PC-9 (cell line): ENCODE data around the gene SAA1. TPM values are rescaled to one million over a fixed set of nuclear protein-coding genes. Genes with fewer than 3 reads are reported as not detected.

Experiments used
- BruUV-seq: library from RNA; stranded (reverse); fragments of 400-500 nt; replicated peaks from 2 replicates; lab custom pipeline; 2021; lab: Mats Ljungman, UMichigan
- CTCF ChIA-PET: fragments of 300-600 bp; sonication (Branson Sonifier 250); formaldehyde crosslinking; loops from one replicate; lab custom pipeline; 2022; ENCODE audit warnings: antibody characterized with exemption; lab: Charles Lee
- POLR2A ChIA-PET: fragments of 300-600 bp; sonication (Branson Sonifier 250); formaldehyde crosslinking; loops from one replicate; lab custom pipeline; 2022; ENCODE audit warnings: antibody characterized with exemption; ENCODE audit not compliant: unreplicated experiment; lab: Charles Lee
- DNase-seq, 2 experiments: peaks; one replicate each; pipeline versions ENCODE4 v3.0.0 to v3.0.0-alpha.2; 2015 to 2022; ENCODE audit warnings: mixed read lengths in 1 of 2
- H2AFZ ChIP-seq: fragments of 200-600 bp; sonication (generic); 2 replicates; pipeline ENCODE4 v1.8.1; 2017; ENCODE audit warnings: antibody characterized with exemption
- H3F3A ChIP-seq: fragments of 200-600 bp; sonication (generic); 2 replicates; pipeline ENCODE4 v1.8.1; 2017; ENCODE audit warnings: antibody characterized with exemption, mild to moderate bottlenecking, low read depth; ENCODE audit not compliant: insufficient read depth
- H3K27ac ChIP-seq: fragments of 200-600 bp; sonication (generic); 2 replicates; pipeline ENCODE4 v1.6.1; 2016; ENCODE audit warnings: mixed run types
- H3K27me3 ChIP-seq: fragments of 200-600 bp; sonication (generic); 2 replicates; pipeline ENCODE4 v1.6.1; 2016; ENCODE audit warnings: low read depth, mixed run types; ENCODE audit not compliant: insufficient read depth
- H3K36me3 ChIP-seq: fragments of 200-600 bp; sonication (generic); 2 replicates; pipeline ENCODE4 v1.6.1; 2016; ENCODE audit warnings: low read depth, mixed run types
- H3K4me1 ChIP-seq: fragments of 200-600 bp; sonication (generic); replicated peaks from 2 replicates; pipeline ENCODE4 v1.6.1; 2016; ENCODE audit warnings: mixed run types; ENCODE audit not compliant: insufficient read depth
- H3K4me2 ChIP-seq: fragments of 200-600 bp; sonication (generic); 2 replicates; pipeline ENCODE4 v1.6.1; 2017; ENCODE audit warnings: mixed run types
- H3K4me3 ChIP-seq: fragments of 200-600 bp; sonication (generic); 2 replicates; pipeline ENCODE4 v1.6.1; 2016; ENCODE audit warnings: mixed run types
- H3K79me2 ChIP-seq: fragments of 200-600 bp; sonication (generic); 2 replicates; pipeline ENCODE4 v1.6.1; 2017; ENCODE audit warnings: low read depth, mixed run types
- H3K9me2 ChIP-seq: fragments of 200-600 bp; sonication (generic); 2 replicates; pipeline ENCODE4 v1.8.1; 2017; ENCODE audit warnings: mild to moderate bottlenecking; ENCODE audit not compliant: insufficient read depth
- H3K9me3 ChIP-seq: fragments of 200-600 bp; sonication (generic); 2 replicates; pipeline ENCODE4 v1.8.1; 2016; ENCODE audit warnings: low read depth; ENCODE audit not compliant: insufficient read depth
- H4K20me1 ChIP-seq: fragments of 200-600 bp; sonication (generic); 2 replicates; pipeline ENCODE4 v1.8.1; 2017; ENCODE audit not compliant: insufficient read depth
- EZH2 ChIP-seq: fragments of 200-600 bp; sonication (generic); IDR thresholded peaks from 2 replicates; pipeline ENCODE4 v1.8.0; 2017; ENCODE audit warnings: antibody characterized with exemption, low read depth
- intact Hi-C: fragments of 100-400 bp; cut with micrococcal nuclease; formaldehyde crosslinking; loops from one replicate; pipeline ENCODE4 v1.10.0; 2022; ENCODE audit not compliant: unreplicated experiment
- total RNA-seq: library from RNA; stranded (reverse); gene quantifications from 2 replicates; pipeline ENCODE4 v1.2.3, GENCODE V29; 2021
- TF ChIP-seq, protein P1 (sequence below): fragments of 200-600 bp; sonication (generic); conservative IDR thresholded peaks from 2 replicates; pipeline ENCODE4 v1.6.1; 2017; ENCODE audit warnings: mixed run types, antibody characterized with exemption, mild to moderate bottlenecking, moderate library complexity

Gene SAA1
- total RNA-seq, 1 experiment from 2014 or later: not detected

DNA sequence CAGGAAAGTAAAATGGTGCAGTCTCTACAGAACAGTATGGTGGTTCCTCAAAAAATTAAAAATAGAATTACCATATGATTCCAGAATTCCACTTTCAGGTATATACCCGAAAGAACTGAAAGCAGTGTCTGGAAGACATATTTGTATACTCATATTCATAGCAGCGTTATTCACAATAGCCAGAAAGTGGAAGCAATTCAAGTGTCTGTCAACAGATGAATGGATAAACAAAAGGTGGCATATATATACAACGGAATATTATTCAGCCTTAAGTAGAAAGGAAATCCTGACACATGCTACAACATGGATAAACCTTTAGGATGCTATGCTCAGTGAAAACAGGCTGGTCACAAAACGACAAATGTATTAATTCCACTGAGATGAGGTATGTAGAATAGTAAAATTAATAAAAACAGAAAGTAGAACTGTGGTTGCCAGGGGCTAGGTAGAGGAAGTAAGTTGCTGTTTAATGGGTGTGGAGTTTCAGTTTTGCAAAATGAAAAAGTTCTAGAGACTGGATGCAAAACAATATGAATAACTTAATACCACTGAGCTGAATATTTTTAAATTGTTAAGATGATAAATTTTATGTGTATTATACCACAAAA is 14.5 kb downstream of the SAA1 start:
- no peaks in the 10 kb centered on the region for H3K4me1 ChIP-seq
- intact Hi-C loops: no loop called here
- H3K9me3 ChIP-seq: no peaks in the 10 kb centered on the region
- no peak for TF ChIP-seq EZH2
- TF ChIP-seq, protein P1, sequence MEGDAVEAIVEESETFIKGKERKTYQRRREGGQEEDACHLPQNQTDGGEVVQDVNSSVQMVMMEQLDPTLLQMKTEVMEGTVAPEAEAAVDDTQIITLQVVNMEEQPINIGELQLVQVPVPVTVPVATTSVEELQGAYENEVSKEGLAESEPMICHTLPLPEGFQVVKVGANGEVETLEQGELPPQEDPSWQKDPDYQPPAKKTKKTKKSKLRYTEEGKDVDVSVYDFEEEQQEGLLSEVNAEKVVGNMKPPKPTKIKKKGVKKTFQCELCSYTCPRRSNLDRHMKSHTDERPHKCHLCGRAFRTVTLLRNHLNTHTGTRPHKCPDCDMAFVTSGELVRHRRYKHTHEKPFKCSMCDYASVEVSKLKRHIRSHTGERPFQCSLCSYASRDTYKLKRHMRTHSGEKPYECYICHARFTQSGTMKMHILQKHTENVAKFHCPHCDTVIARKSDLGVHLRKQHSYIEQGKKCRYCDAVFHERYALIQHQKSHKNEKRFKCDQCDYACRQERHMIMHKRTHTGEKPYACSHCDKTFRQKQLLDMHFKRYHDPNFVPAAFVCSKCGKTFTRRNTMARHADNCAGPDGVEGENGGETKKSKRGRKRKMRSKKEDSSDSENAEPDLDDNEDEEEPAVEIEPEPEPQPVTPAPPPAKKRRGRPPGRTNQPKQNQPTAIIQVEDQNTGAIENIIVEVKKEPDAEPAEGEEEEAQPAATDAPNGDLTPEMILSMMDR: no peak
- H3K4me3 ChIP-seq: no peak overlapping the region
- H3K36me3 ChIP-seq: peaks cover 28% of the 10 kb centered on the region; the same call in 1 of the 2 replicates
- H4K20me1 ChIP-seq: no peaks in the 10 kb centered on the region
- POLR2A ChIA-PET: interaction anchor here (0.7 kb wide), 1 partner anchor 55 kb away, joined by 4 read pairs; no protein-coding TSS in a partner anchor
- no peak overlapping the region for H2AFZ ChIP-seq
- no peak for DNase-seq
- CTCF ChIA-PET: interaction anchor here (0.8 kb wide), 1 partner anchor 24 kb away, joined by 5 read pairs; no protein-coding TSS in a partner anchor
- no peak overlapping the region for H3K4me2 ChIP-seq
- no TSS peak for BruUV-seq
- no peak overlapping the region for H3K27ac ChIP-seq
- H3K27me3 ChIP-seq: no peaks in the 10 kb centered on the region
- H3K9me2 ChIP-seq: no peaks in the 10 kb centered on the region
- peaks cover 10% of the 10 kb centered on the region for H3F3A ChIP-seq
- H3K79me2 ChIP-seq: no peaks in the 10 kb centered on the region

DNA sequence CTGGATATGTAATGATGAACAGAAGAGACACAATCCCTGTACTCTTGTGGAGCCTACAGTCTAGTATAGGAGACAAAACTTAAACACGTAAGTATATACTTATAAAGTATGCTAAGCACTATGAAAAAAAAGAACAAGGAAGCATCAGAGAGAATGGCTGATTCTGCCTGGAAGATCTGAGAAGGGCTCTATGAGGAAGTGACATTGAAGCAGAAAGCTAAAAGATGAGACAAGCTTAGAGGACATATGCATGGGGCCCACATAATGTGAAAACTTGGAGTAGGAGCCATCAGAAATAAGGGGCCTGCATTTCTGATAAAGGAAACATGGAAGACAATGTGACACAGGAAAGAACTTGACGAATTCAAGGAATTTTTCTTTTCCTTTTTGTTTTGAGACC is 16.6 kb downstream of the SAA1 start:
- ChIA-PET CTCF (interaction anchor here (0.6 kb wide), 1 partner anchor 280 kb away, joined by 6 read pairs; no protein-coding TSS in a partner anchor), POLR2A (no interaction called here)
- Histone ChIP-seq H3K4me3 (no peak overlapping the region), H3K9me3 (no peaks in the 10 kb centered on the region), H3K9me2 (no peaks in the 10 kb centered on the region), H3K36me3 (peaks cover 35% of the 10 kb centered on the region), H3K79me2 (no peaks in the 10 kb centered on the region), H3F3A (peaks cover 10% of the 10 kb centered on the region), H2AFZ (no peak overlapping the region), H4K20me1 (no peaks in the 10 kb centered on the region), H3K27me3 (no peaks in the 10 kb centered on the region), H3K4me1 (no peaks in the 10 kb centered on the region), H3K4me2 (no peak overlapping the region), H3K27ac (no peak overlapping the region)
- no peak for DNase-seq
- TF ChIP-seq, protein P1: no peak
- TF ChIP-seq EZH2: no peak
- no TSS peak for BruUV-seq
- intact Hi-C loops: no loop called here

DNA sequence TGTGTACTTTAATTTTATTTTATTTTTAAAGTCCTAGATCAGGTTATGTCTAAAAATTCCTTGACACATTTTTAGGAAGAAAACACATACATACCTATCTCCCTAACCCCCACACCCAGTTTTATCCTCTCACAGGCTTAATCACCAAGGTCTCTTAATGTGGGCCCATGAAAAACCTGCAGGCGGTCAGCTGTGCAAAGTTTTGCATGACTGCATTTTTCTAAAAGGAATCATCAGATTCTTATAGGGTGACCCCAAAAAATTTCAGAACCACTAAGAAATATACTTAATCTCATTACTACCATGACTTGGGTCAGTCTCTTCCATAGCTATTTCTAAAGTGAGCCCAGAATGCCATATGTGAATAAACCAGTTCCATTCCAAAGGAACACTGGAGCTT is 19.8 kb downstream of the SAA1 start:
- H3K4me3 ChIP-seq: no peak overlapping the region
- no peak overlapping the region for H3K4me2 ChIP-seq
- intact Hi-C loops: no loop called here
- POLR2A ChIA-PET: no interaction called here
- H3K27ac ChIP-seq: no peak overlapping the region
- no peak for TF ChIP-seq EZH2
- TF ChIP-seq, protein P1: no peak
- no peaks in the 10 kb centered on the region for H4K20me1 ChIP-seq
- no peak for DNase-seq
- no TSS peak for BruUV-seq
- no peaks in the 10 kb centered on the region for H3K9me3 ChIP-seq
- no peaks in the 10 kb centered on the region for H3K79me2 ChIP-seq
- H3K27me3 ChIP-seq: no peaks in the 10 kb centered on the region
- H2AFZ ChIP-seq: no peak overlapping the region
- no peaks in the 10 kb centered on the region for H3K9me2 ChIP-seq
- H3F3A ChIP-seq: peaks cover 1% of the 10 kb centered on the region; the same call in 1 of the 2 replicates
- H3K36me3 ChIP-seq: peaks cover 42% of the 10 kb centered on the region
- H3K4me1 ChIP-seq: no peaks in the 10 kb centered on the region
- CTCF ChIA-PET: no interaction called here
